Transverse colon (tissue), 4 donors: Measurements from ENCODE around the gene GABRP. TPM values are rescaled to one million over a fixed set of nuclear protein-coding genes. Genes with fewer than 3 reads are reported as not detected.
"Not testable (repeated sequence)": the region's sequence is repeated elsewhere in the genome, so short reads cannot be mapped to it uniquely, and the experiment has no call there.

ENCODE experiments used
- DNase-seq: peaks from one replicate; pipeline ENCODE4 v3.0.0-alpha.2; 2019
- H3K27ac ChIP-seq, 4 donors: fragments of 200-600 bp; sonication (generic); 2 replicates each; pipeline ENCODE4 v1.5.1; 2016 to 2018; ENCODE audit warnings: inconsistent platforms in 4 of 4
- H3K27me3 ChIP-seq: fragments of 200-600 bp; sonication (generic); 2 replicates; pipeline ENCODE4 v1.5.1; 2017; ENCODE audit warnings: inconsistent platforms
- H3K36me3 ChIP-seq, 4 donors: fragments of 200-600 bp; sonication (generic); 2 replicates each; pipeline ENCODE4 v1.5.1; 2017 to 2019; ENCODE audit warnings: inconsistent platforms in 4 of 4
- H3K4me1 ChIP-seq, 4 donors: fragments of 200-600 bp; sonication (generic); 2 replicates each; pipeline ENCODE4 v1.5.1; 2017 to 2020; ENCODE audit warnings: inconsistent platforms in 4 of 4
- H3K4me3 ChIP-seq, 4 donors: fragments of 200-600 bp; sonication (generic); 1 replicate in 1 of 4; 2 replicates in 3 of 4; pipeline versions ENCODE4 v1.5.1 to v1.6.1; 2017 to 2019; ENCODE audit warnings: inconsistent platforms in 4 of 4
- H3K9me3 ChIP-seq, 2 donors: fragments of 200-600 bp; sonication (generic); 2 replicates each; pipeline ENCODE4 v1.5.1; 2017 to 2019; ENCODE audit warnings: inconsistent platforms in 2 of 2
- CTCF ChIP-seq, 5 experiments: fragments of 200-600 bp in 3 of 5; fragments of 450-650 bp in 2 of 5; sonication (generic) in 3 of 5; IDR thresholded peaks; 1 replicate in 2 of 5; 2 replicates in 3 of 5; pipeline ENCODE4 v1.5.1; 2016 to 2017; ENCODE audit warnings: antibody characterized with exemption in 5 of 5, inconsistent platforms in 3 of 5, mild to moderate bottlenecking in 2 of 5, moderate library complexity in 1 of 5
- EP300 ChIP-seq: sonication (generic); formaldehyde crosslinking; IDR thresholded peaks from one replicate; pipeline ENCODE4 v1.6.1; 2017; ENCODE audit warnings: antibody characterized with exemption, low read depth
- POLR2A ChIP-seq: fragments of 450-650 bp; IDR thresholded peaks from one replicate; pipeline ENCODE4 v1.6.1; 2016; ENCODE audit warnings: antibody characterized with exemption, mild to moderate bottlenecking, moderate library complexity
- POLR2AphosphoS5 ChIP-seq, 3 donors: sonication (generic); formaldehyde crosslinking; IDR thresholded peaks; one replicate each; pipeline ENCODE4 v1.6.1; 2016; ENCODE audit warnings: antibody characterized with exemption in 3 of 3
- WGBS, 2 donors: methylation state at CpG; one replicate each; pipeline ENCODE4 v1.1.5; 2018; ENCODE audit warnings: low coverage in 1 of 2; 5-methylcytosine and 5-hydroxymethylcytosine counted together
- in situ Hi-C, 4 donors: fragments of 200-750 bp; cut with MboI; loops; one replicate each; pipeline versions ENCODE4 v1.15.0 to v1.15.1; 2017; ENCODE audit warnings: low sequenced_read_pairs in 3 of 4, low pct_ligation_motif_present in 1 of 4, low pct_unique_long_range_greater_than_20kb in 1 of 4
- intact Hi-C: fragments of 100-400 bp; cut with DNase I; formaldehyde crosslinking; loops from one replicate; pipeline ENCODE4 v1.15.1; 2023; ENCODE audit warnings: low total_unique reads
- total RNA-seq, 4 donors: library from RNA; depleted of rRNA; stranded (reverse); fragments of >200 nt; gene quantifications; one replicate each; pipeline ENCODE4 v1.1.0, GENCODE V29; 2016

The GABRP gene
- total RNA-seq, 4 donors from 2014 or later: 0.32 TPM; not detected in 3

- H3K4me3 ChIP-seq: no peak overlapping the region
- H3K36me3 ChIP-seq: no peaks in the 10 kb centered on the region
- WGBS, 2 donors: 46 to 55% methylated on average over 4 of the region's 4 CpGs
- H3K9me3 ChIP-seq: no peaks in the 10 kb centered on the region
- in situ Hi-C loops (loop anchor here in 2 of 4 donors (25.0 kb wide), 1 partner anchor 516 kb away; no protein-coding TSS in a partner anchor), intact Hi-C loops (no loop called here)
- H3K27ac ChIP-seq: no peak overlapping the region
- no peak for DNase-seq
- TF ChIP-seq EP300: no peak
- TF ChIP-seq CTCF (IDR thresholded peaks at IDR 0.05): no peak
- no peak for TF ChIP-seq POLR2A
- TF ChIP-seq POLR2AphosphoS5 (IDR thresholded peaks at IDR 0.05): no peak
- peaks cover 0 to 4% (median 0%) of the 10 kb centered on the region in 4 donors for H3K4me1 ChIP-seq
- no peaks in the 10 kb centered on the region for H3K27me3 ChIP-seq
These were observed 37.8 kb downstream of the GABRP start for GRCh38 chr5:170821257-170821800.

GRCh38 chr5:170826117-170826516, 42.6 kb downstream of the GABRP start:
- intact Hi-C loops: no loop called here
- WGBS, 2 donors: 77 to 78% methylated on average over 1 to 2 of the region's 2 CpGs
- no peaks in the 10 kb centered on the region for H3K36me3 ChIP-seq
- DNase-seq: no peak
- no peaks in the 10 kb centered on the region for H3K27me3 ChIP-seq
- H3K4me1 ChIP-seq: peaks cover 0 to 2% (median 0%) of the 10 kb centered on the region in 4 donors
- no peak overlapping the region for H3K27ac ChIP-seq
- no peak overlapping the region for H3K4me3 ChIP-seq
- no peaks in the 10 kb centered on the region for H3K9me3 ChIP-seq
- in situ Hi-C loops: no loop called here
- no peak for TF ChIP-seq POLR2A
- TF ChIP-seq POLR2AphosphoS5 (IDR thresholded peaks at IDR 0.05): no peak
- no peak for TF ChIP-seq EP300
- no peak for TF ChIP-seq CTCF (IDR thresholded peaks at IDR 0.05)

- in situ Hi-C loops (no loop called here), intact Hi-C loops (no loop called here)
- WGBS, 2 donors: 81 to 100% methylated on average over 1 to 7 of the region's 7 CpGs
These were observed 48.7 kb downstream of the GABRP start for GRCh38 chr5:170832241-170832640.

GRCh38 chr5:170833981-170834380, 50.5 kb downstream of the GABRP start:
- not testable (repeated sequence) for H3K9me3 ChIP-seq, DNase-seq, H3K27ac ChIP-seq

More at GRCh38 chr5:170832241-170832640, 48.7 kb downstream of the GABRP start:
- H3K27me3 ChIP-seq: no peaks in the 10 kb centered on the region
- H3K27ac ChIP-seq: no peak overlapping the region
- no peak overlapping the region for H3K4me3 ChIP-seq
- H3K9me3 ChIP-seq: no peaks in the 10 kb centered on the region
- DNase-seq: no peak
- no peaks in the 10 kb centered on the region for H3K4me1 ChIP-seq
- TF ChIP-seq POLR2AphosphoS5 (IDR thresholded peaks at IDR 0.05) (no peak), EP300 (no peak), CTCF (IDR thresholded peaks at IDR 0.05) (no peak), POLR2A (no peak)
- no peaks in the 10 kb centered on the region for H3K36me3 ChIP-seq

GRCh38 chr5:170836226-170836625, 52.7 kb downstream of the GABRP start:
- DNase-seq: no peak
- Histone ChIP-seq H3K36me3 (no peaks in the 10 kb centered on the region), H3K27ac (no peak overlapping the region), H3K9me3 (no peaks in the 10 kb centered on the region), H3K27me3 (no peaks in the 10 kb centered on the region), H3K4me1 (no peaks in the 10 kb centered on the region), H3K4me3 (no peak overlapping the region)
- in situ Hi-C loops (no loop called here), intact Hi-C loops (no loop called here)
- 54 to 70% methylated on average over 4 of the region's 4 CpGs for WGBS, 2 donors
- no peak for TF ChIP-seq POLR2AphosphoS5 (IDR thresholded peaks at IDR 0.05)
- TF ChIP-seq POLR2A: no peak
- TF ChIP-seq EP300: no peak
- TF ChIP-seq CTCF (IDR thresholded peaks at IDR 0.05): no peak

More at GRCh38 chr5:170833981-170834380, 50.5 kb downstream of the GABRP start:
- H3K4me3 ChIP-seq, H3K36me3 ChIP-seq, H3K27me3 ChIP-seq, in situ Hi-C loops, H3K4me1 ChIP-seq, intact Hi-C loops: not testable (repeated sequence)
- WGBS, 2 donors: 82 to 100% methylated on average over 1 to 2 of the region's 2 CpGs
